Keratinocyte (primary cell): ENCODE results near the gene C1QC. TPM values are rescaled to one million over a fixed set of nuclear protein-coding genes. Genes with fewer than 3 reads are reported as not detected.

Source experiments
- DNase-seq: peaks from one replicate; pipeline ENCODE4 v3.0.0-alpha.2; 2011; ENCODE audit warnings: low read depth, missing footprints, low spot score
- FAIRE-seq: peaks from 2 replicates; lab custom pipeline; 2011; peaks lifted over from hg19 to GRCh38; lab: Jason Lieb, UNC
- H2AFZ ChIP-seq: 2 replicates; pipeline ENCODE4 v1.6.0; 2012; ENCODE audit warnings: low read length, control low read depth, inconsistent platforms; ENCODE audit not compliant: control insufficient read depth
- H3K27ac ChIP-seq: 2 replicates; pipeline ENCODE4 v1.5.1; 2011; ENCODE audit warnings: low read length; ENCODE audit not compliant: control insufficient read depth, insufficient read depth
- H3K27me3 ChIP-seq: 3 replicates; pipeline ENCODE4 v1.6.0; 2011; ENCODE audit warnings: low read length; ENCODE audit not compliant: control insufficient read depth, insufficient read depth; ENCODE audit errors: extremely low read depth
- H3K36me3 ChIP-seq, 2 experiments: 2 replicates in 1 of 2; 3 replicates in 1 of 2; pipeline ENCODE4 v1.5.1; 2011; ENCODE audit warnings: low read length in 2 of 2, mild to moderate bottlenecking in 1 of 2; ENCODE audit not compliant: control insufficient read depth in 2 of 2, insufficient read depth in 2 of 2; ENCODE audit errors: extremely low read depth in 1 of 2
- H3K4me1 ChIP-seq: 3 replicates; pipeline ENCODE4 v1.5.1; 2011; ENCODE audit warnings: low read length; ENCODE audit not compliant: control insufficient read depth, insufficient read depth; ENCODE audit errors: extremely low read depth
- H3K4me2 ChIP-seq: 3 replicates; pipeline ENCODE4 v1.6.0; 2011; ENCODE audit warnings: low read depth, low read length; ENCODE audit not compliant: control insufficient read depth, insufficient read depth; ENCODE audit errors: extremely low read depth
- H3K4me3 ChIP-seq, 3 experiments: fragments of 200-600 bp in 1 of 3; sonication (generic) in 1 of 3; 2 replicates in 2 of 3; 3 replicates in 1 of 3; pipeline ENCODE4 v1.5.1; 2011 to 2016; ENCODE audit warnings: low read length in 3 of 3, mild to moderate bottlenecking in 3 of 3, control low read depth in 2 of 3, inconsistent platforms in 1 of 3, low read depth in 1 of 3, mixed read lengths in 1 of 3, mixed run types in 1 of 3, moderate library complexity in 1 of 3; ENCODE audit not compliant: control insufficient read depth in 2 of 3, insufficient read depth in 2 of 3; ENCODE audit errors: extremely low read depth in 1 of 3
- H3K79me2 ChIP-seq: 2 replicates; pipeline ENCODE4 v1.6.0; 2012; ENCODE audit warnings: low read length; ENCODE audit not compliant: control insufficient read depth, insufficient read depth
- H3K9ac ChIP-seq: 3 replicates; pipeline ENCODE4 v1.6.0; 2011; ENCODE audit warnings: low read length; ENCODE audit not compliant: control insufficient read depth, insufficient read depth; ENCODE audit errors: extremely low read depth
- H3K9me1 ChIP-seq: 3 replicates; pipeline ENCODE4 v1.6.0; 2011; ENCODE audit warnings: low read length; ENCODE audit not compliant: control insufficient read depth, insufficient read depth; ENCODE audit errors: extremely low read depth
- H3K9me3 ChIP-seq: 2 replicates; pipeline ENCODE4 v1.5.1; 2012; ENCODE audit warnings: low read depth, low read length; ENCODE audit not compliant: control insufficient read depth
- H4K20me1 ChIP-seq: 3 replicates; pipeline ENCODE4 v1.6.0; 2011; ENCODE audit warnings: low read length; ENCODE audit not compliant: control insufficient read depth, insufficient read depth; ENCODE audit errors: extremely low read depth
- CTCF ChIP-seq, 3 experiments: IDR thresholded peaks in 1 of 3; conservative IDR thresholded peaks in 1 of 3; optimal IDR thresholded peaks in 1 of 3; 2 replicates in 2 of 3; 3 replicates in 1 of 3; pipeline versions ENCODE3 to v1.5.1; 2011; ENCODE audit warnings: low read length in 3 of 3, mild to moderate bottlenecking in 3 of 3, moderate library complexity in 2 of 3, control low read depth in 1 of 3, inconsistent platforms in 1 of 3; ENCODE audit not compliant: insufficient read depth in 2 of 3; ENCODE audit errors: extremely low read depth in 1 of 3
- EZH2 ChIP-seq: IDR thresholded peaks from one replicate; pipeline ENCODE4 v1.6.1; 2012; ENCODE audit warnings: inconsistent platforms, mild to moderate bottlenecking, low read length, moderate library complexity
- dilution Hi-C: fragments of 300-500 bp; cut with MboI; formaldehyde crosslinking; loops from one replicate; pipeline ENCODE4 v1.7.0; 2020; ENCODE audit warnings: low sequenced_read_pairs; ENCODE audit not compliant: extremely low pct_ligation_motif_present
- polyA plus RNA-seq, 5 experiments: library from polyadenylated mRNA; depleted of rRNA in 3 of 5; stranded (reverse) in 3 of 5; stranded (forward) in 1 of 5; unstranded in 1 of 5; fragments of >200 nt; gene quantifications; 1 replicate in 1 of 5; 2 replicates in 3 of 5; 3 replicates in 1 of 5; pipeline versions ENCODE4 v1.2.1 to v1.2.3, GENCODE V29; 2011 to 2012; ENCODE audit warnings: missing spikeins in 2 of 5, low read depth in 1 of 5, low replicate concordance in 1 of 5

C1QC gene
- polyA plus RNA-seq, 1 donor (not counting 4 experiments of a cell fraction or from before 2014, with no cell fraction given), result not detected

- Histone ChIP-seq H3K4me2 (no peak overlapping the region), H3K9ac (no peak overlapping the region), H4K20me1 (no peaks in the 10 kb centered on the region), H3K4me3 (no peak overlapping the region), H3K27me3 (peaks cover 4% of the 10 kb centered on the region), H3K9me3 (no peaks in the 10 kb centered on the region), H3K9me1 (no peaks in the 10 kb centered on the region), H2AFZ (no peak overlapping the region), H3K79me2 (no peaks in the 10 kb centered on the region), H3K36me3 (no peaks in the 10 kb centered on the region), H3K4me1 (no peaks in the 10 kb centered on the region), H3K27ac (no peak overlapping the region)
- TF ChIP-seq EZH2 (no peak), CTCF (optimal IDR thresholded peaks at IDR 0.05 in 1 of 3, IDR thresholded peaks at IDR 0.05 in 1 of 3, conservative IDR thresholded peaks at IDR 0.05 in 1 of 3; ENCODE audit: extremely low read depth in 1 of 3, insufficient read depth in 2 of 3, low read length in 3 of 3) (no peak)
- dilution Hi-C loops, result no loop called here
- FAIRE-seq (no peak), DNase-seq (no peak)
Observed at GRCh38 chr1:22651941-22652856, 8.8 kb downstream of the C1QC start.

DNA sequence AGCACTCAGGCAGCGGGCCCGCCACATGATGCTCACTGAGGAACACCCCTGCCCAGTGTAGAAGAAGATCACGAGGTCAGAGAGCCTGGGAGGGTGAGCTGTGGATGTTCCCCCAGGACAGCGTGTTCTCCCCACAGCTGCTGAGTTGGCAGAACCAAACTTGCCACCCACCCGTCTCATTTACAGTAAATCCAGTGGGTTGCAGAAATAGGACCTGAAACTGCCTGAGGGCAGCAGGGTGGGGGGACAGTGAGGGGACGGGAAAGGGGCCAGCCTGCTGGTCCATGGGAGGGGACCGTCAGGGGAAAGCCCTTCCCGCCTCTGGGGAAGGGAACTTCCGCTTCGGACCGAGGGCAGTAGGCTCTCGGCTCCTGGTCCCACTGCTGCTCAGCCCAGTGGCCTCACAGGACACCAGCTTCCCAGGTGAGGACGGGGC is 9.5 kb downstream of the C1QC start, which contains the start of gene C1QB:
C1QB (plus strand) TSS at position 356 of the 436 bp plus-strand sequence. CDS start 6,227 bp downstream, outside the sequence.
- Histone ChIP-seq H3K4me3 (no peak within 1 kb of the TSS), H3K9me1 (no peaks in the 10 kb centered on the region), H3K27me3 (peaks cover 4% of the 10 kb centered on the region), H3K36me3 (no peaks in the 10 kb centered on the region), H3K4me1 (no peaks in the 10 kb centered on the region), H2AFZ (no peak within 1 kb of the TSS), H3K9ac (no peak within 1 kb of the TSS), H3K4me2 (no peak within 1 kb of the TSS), H3K27ac (no peak within 1 kb of the TSS), H4K20me1 (no peaks in the 10 kb centered on the region), H3K79me2 (no peaks in the 10 kb centered on the region), H3K9me3 (no peaks in the 10 kb centered on the region)
- dilution Hi-C loops, result no loop called here
- TF ChIP-seq CTCF (optimal IDR thresholded peaks at IDR 0.05 in 1 of 3, IDR thresholded peaks at IDR 0.05 in 1 of 3, conservative IDR thresholded peaks at IDR 0.05 in 1 of 3; ENCODE audit: extremely low read depth in 1 of 3, insufficient read depth in 2 of 3, low read length in 3 of 3), result no peak
- no peak for TF ChIP-seq EZH2
- no peak for FAIRE-seq
- no peak for DNase-seq
